C4-2B (cell line): Measurements from ENCODE around the gene PPM1L.

Experiments used
- H3K27ac ChIP-seq: fragments of 450-650 bp; 2 replicates; pipeline ENCODE4 v1.5.1; 2017
- ZFX ChIP-seq: fragments of 450-650 bp; IDR thresholded peaks from 2 replicates; pipeline ENCODE4 v1.6.1; 2017
- TF ChIP-seq, protein P1 (sequence below): fragments of 450-650 bp; conservative IDR thresholded peaks from 2 replicates; pipeline ENCODE4 v1.5.1; 2017; ENCODE audit warnings: mild to moderate bottlenecking

PPM1L gene

GRCh38 chr3:160725338-160725737, 30.7 kb upstream of the PPM1L start:
- no peak overlapping the region for H3K27ac ChIP-seq
- TF ChIP-seq, protein P1, sequence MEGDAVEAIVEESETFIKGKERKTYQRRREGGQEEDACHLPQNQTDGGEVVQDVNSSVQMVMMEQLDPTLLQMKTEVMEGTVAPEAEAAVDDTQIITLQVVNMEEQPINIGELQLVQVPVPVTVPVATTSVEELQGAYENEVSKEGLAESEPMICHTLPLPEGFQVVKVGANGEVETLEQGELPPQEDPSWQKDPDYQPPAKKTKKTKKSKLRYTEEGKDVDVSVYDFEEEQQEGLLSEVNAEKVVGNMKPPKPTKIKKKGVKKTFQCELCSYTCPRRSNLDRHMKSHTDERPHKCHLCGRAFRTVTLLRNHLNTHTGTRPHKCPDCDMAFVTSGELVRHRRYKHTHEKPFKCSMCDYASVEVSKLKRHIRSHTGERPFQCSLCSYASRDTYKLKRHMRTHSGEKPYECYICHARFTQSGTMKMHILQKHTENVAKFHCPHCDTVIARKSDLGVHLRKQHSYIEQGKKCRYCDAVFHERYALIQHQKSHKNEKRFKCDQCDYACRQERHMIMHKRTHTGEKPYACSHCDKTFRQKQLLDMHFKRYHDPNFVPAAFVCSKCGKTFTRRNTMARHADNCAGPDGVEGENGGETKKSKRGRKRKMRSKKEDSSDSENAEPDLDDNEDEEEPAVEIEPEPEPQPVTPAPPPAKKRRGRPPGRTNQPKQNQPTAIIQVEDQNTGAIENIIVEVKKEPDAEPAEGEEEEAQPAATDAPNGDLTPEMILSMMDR: no peak
- no peak for TF ChIP-seq ZFX

GRCh38 chr3:160735826-160736225, 20.2 kb upstream of the PPM1L start:
- H3K27ac ChIP-seq: no peak overlapping the region
- TF ChIP-seq ZFX: no peak
- TF ChIP-seq, protein P1: no peak

DNA sequence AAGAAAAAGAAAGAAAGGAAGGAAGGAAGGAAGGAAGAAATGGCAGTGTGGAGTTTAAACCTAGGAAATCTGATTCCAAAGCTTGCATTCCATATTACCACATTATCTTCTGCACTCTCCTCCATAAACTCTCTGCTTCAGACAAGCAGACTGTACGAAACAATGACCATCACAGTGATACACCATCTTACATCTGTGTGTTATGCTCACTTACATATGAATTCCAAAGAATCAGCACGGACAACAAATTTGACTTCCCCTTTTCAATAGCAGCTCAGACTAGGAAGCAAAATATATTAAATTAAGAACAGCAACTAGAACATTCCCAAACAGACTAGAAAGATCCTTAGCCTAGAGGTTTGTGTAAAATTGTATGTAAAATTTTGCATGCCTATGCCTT, 18.0 kb upstream of the PPM1L start:
- TF ChIP-seq, protein P1: no peak
- TF ChIP-seq ZFX: no peak

DNA sequence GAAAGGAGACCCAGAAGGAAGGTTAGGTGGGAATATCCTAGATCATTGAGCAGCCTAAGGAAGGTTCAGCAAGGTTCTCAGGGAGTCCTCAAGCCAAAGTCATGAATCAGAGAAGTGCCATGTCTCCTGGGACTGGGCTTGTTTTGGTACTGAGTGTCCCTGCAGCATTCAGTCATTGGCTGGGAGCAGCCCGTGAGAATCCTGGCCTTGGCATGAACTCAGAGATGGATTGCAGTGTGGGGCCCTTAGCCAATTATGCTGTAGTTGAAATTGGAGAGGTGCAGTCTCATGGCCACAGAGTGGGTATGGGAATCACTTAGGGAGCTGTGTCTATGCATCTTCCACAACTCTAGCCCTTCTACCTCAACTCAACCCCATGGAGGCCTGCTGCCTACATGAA, 17.0 kb upstream of the PPM1L start:
- no peak for TF ChIP-seq ZFX
- TF ChIP-seq, protein P1: no peak
- no peak overlapping the region for H3K27ac ChIP-seq

More for the DNA sequence above, 18.0 kb upstream of the PPM1L start:
- no peak overlapping the region for H3K27ac ChIP-seq

- no peak overlapping the region for H3K27ac ChIP-seq
- TF ChIP-seq, protein P1: no peak
- TF ChIP-seq ZFX: no peak
Measured at GRCh38 chr3:160746976-160747375, 9.1 kb upstream of the PPM1L start.

DNA sequence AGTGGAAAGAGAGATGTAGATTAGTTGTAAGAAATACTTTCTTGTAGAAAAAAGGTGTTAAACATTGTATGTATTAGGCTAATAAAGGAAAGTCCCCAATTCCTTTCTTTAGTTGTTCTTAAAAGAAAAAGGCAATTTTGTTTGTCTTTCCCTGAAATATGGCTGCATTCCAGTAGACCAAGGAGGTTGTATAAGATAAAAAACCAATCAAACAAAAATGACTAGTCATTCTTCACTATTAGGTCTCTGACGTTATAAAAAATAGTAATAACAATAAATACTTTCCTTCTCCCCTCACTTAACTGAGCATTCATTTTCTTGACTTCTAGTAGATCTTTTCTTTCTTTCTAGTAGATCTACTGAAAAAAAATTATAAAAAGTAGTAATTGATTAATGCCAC, 8.6 kb upstream of the PPM1L start:
- no peak for TF ChIP-seq ZFX
- TF ChIP-seq, protein P1: no peak
- no peak overlapping the region for H3K27ac ChIP-seq

GRCh38 chr3:160748231-160748630, 7.8 kb upstream of the PPM1L start:
- TF ChIP-seq, protein P1: no peak
- no peak for TF ChIP-seq ZFX

More at GRCh38 chr3:160748231-160748630, 7.8 kb upstream of the PPM1L start:
- H3K27ac ChIP-seq: no peak overlapping the region
